Measurements from ENCODE around the gene NRL. TPM values are rescaled to one million over a fixed set of nuclear protein-coding genes. Genes with fewer than 3 reads are reported as not detected.
"Not testable (repeated sequence)": the region's sequence is repeated elsewhere in the genome, so short reads cannot be mapped to it uniquely, and the experiment has no call there.

The NRL gene
- total RNA-seq, 1 donor from 2014 or later: 2.7 TPM

DNA sequence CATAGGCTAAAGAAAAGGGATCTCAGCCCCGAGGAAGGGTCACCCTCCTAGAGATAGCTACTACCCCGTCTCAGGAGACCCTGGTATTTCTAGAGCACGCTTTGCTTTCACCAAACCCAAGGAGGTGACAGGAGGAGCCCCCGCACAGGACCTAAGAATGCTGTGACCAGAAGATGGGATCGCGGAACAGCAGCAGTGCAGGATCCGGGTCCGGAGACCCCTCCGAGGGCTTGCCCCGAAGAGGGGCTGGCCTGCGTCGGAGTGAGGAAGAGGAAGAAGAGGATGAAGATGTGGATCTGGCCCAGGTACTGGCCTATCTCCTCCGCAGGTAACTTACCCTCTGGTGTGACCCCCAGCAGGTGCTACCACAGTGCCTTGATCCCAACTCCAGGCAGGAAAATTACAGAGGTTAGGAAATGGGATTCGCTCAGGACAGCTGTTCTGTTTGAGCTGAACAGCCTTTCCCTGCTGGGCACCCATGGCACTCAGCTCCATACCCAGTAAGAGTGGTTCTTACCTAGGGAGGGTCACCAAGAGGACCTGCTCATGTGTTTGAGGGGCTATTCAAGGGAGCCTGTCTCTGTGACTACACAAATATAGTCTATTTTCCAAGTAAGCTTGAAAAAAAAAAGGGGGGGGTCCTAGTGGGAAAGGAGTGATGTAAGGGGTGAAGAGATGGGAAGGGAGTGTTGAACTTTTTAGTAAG is 826 bp upstream of the NRL start:
- Mint-ChIP-seq H3K9me3 (no peaks in the 10 kb centered on the region), H3K27ac (peak overlapping the region; percentile 98), H3K27me3 (ENCODE audit: insufficient read depth) (no peaks in the 10 kb centered on the region)

DNA sequence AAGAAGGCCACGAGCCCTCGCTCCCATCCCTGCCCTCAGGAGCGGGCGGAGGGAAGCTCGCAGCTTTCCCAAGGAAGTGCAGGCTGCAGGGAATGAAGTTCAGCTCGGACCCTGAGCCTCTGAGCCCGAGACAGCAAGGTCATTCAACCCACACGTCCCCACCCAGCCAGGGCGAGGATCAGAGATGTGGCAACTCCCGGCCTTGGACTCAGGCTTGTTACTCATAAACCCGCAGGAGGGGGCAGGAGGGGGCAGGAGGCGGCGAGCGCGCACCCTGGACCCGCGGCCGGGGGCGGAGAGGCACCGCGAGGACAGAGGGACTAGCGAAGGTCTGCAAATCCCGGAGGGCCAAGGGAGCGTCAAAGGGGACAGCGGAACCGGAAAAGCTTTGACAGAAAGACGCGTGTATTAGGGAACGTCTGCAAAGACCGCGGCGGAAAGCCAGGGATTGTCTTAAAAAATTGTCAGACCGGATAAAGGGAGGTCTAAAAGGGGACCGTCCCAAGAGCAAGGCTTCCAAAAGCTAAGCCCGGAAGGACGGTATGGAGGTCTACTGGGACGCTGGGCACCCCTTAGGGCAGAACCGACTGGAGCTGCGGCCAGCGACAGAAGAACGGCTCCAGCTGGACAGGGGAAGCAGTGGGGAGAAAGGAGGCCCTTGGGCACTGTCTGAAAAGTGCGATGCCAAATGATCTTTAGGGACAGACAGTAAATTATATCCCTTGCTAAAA is 783 bp downstream of the NRL start:
- Mint-ChIP-seq H3K36me3 (ENCODE audit: low read depth) (peaks cover 26% of the 10 kb centered on the region), H3K4me3 (peak overlapping the region; percentile 99), H3K27me3 (ENCODE audit: insufficient read depth) (no peaks in the 10 kb centered on the region), H3K27ac (peak overlapping the region; percentile 98), H3K9me3 (no peaks in the 10 kb centered on the region), H3K4me1 (ENCODE audit: low read depth) (peaks cover 36% of the 10 kb centered on the region)
- peak; percentile 76 for DNase-seq (ENCODE audit: low spot score)
- intact Hi-C loops (cut with micrococcal nuclease): loop anchor here (1.0 to 10.0 kb wide), 13 partner anchors 20 to 789 kb away; partner anchors contain the start of genes CHMP4A, DHRS4L2, EMC9 and NGDN

More for the DNA sequence above, 826 bp upstream of the NRL start:
- intact Hi-C loops (cut with micrococcal nuclease): loop anchor here (1.0 to 10.0 kb wide), 7 partner anchors 21 to 791 kb away; partner anchors contain the start of genes DHRS1, GMPR2, IPO4 and IRF9
- Mint-ChIP-seq H3K4me1 (ENCODE audit: low read depth) (peaks cover 34% of the 10 kb centered on the region), H3K4me3 (peak overlapping the region; percentile 99), H3K36me3 (ENCODE audit: low read depth) (peaks cover 33% of the 10 kb centered on the region)
- no peak for DNase-seq (ENCODE audit: low spot score)

DNA sequence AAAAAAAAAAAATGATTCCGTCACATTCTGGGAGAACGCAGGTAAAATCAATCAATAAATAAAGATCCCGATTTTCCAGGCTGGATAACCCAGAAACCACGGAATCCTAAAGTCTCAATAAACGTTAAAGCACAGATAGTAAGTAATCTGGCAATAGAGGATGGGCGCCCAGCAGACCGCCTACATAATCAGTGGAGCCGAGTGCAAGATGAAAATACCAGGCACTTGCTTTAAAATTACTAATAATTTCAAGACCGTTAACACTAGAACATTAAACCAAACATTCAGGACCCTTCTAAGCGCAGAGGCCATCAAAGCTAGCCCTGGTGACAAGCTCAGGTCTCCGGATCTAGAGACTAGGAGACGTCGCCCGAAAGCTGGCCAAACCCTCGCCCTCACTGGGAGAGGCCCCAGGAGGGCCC is 1.4 kb downstream of the NRL start:
- Mint-ChIP-seq H3K36me3 (ENCODE audit: low read depth) (peaks cover 22% of the 10 kb centered on the region), H3K27ac (peak overlapping the region; percentile 98), H3K9me3 (no peaks in the 10 kb centered on the region), H3K4me3 (peak overlapping the region; percentile 99), H3K27me3 (ENCODE audit: insufficient read depth) (no peaks in the 10 kb centered on the region), H3K4me1 (ENCODE audit: low read depth) (peaks cover 42% of the 10 kb centered on the region)
- intact Hi-C loops (cut with micrococcal nuclease): loop anchor here (5.0 to 10.0 kb wide), 4 partner anchors 329 to 789 kb away; partner anchors contain the start of genes NGDN, PABPN1, SDR39U1 and THTPA
- no peak for DNase-seq (ENCODE audit: low spot score)

DNA sequence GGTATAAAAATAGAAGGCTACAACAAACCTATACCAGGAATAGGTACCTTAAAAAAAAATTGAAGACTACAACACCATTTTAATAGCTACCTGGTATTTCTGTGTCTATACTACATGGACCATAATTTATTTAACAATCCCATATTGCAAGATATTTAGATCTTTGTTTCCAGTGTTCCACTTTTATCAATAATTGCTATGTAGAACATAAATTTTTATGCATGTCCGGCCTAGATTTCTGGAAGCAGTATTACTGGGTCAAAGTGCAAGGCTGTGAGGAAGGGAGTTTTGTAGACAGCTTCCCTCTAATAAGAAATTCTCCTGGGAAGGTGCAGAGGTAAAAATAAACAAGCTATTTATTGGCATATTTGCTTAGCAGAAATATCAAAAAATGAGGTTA is 4.2 kb downstream of the NRL start:
- Mint-ChIP-seq H3K4me1 (ENCODE audit: low read depth) (peaks cover 35% of the 10 kb centered on the region), H3K9me3 (no peaks in the 10 kb centered on the region), H3K27ac (no peak overlapping the region), H3K4me3 (no peak overlapping the region), H3K36me3 (ENCODE audit: low read depth) (peaks cover 5% of the 10 kb centered on the region), H3K27me3 (ENCODE audit: insufficient read depth) (no peaks in the 10 kb centered on the region)
- intact Hi-C loops (cut with micrococcal nuclease): loop anchor here (5.0 to 10.0 kb wide), 4 partner anchors 332 to 786 kb away; partner anchors contain the start of genes NGDN, PABPN1, SDR39U1 and THTPA
- DNase-seq (ENCODE audit: low spot score): no peak

DNA sequence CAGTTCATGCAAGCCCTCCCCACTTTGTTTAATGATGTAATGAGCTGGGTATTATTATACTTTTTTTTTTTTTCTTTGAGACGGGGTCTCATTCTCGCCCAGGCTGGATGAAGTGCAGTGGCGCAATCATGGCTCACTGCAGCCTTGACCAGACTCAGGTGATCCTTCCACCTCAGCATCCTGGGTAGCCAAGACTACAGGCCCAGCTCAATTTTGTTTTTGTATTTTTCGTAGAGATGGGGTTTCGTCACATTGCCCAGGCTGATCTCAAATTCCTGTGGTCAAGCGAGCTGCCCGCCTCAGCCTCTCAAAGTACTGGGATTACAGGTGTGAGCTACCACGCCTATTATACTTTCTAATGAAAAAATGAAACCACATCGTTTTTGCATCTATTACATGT is 4.7 kb downstream of the NRL start:
- Mint-ChIP-seq H3K4me1 (ENCODE audit: low read depth) (peaks cover 33% of the 10 kb centered on the region), H3K27ac (no peak overlapping the region), H3K4me3 (no peak overlapping the region), H3K36me3 (ENCODE audit: low read depth) (peaks cover 5% of the 10 kb centered on the region), H3K9me3 (no peaks in the 10 kb centered on the region), H3K27me3 (ENCODE audit: insufficient read depth) (no peaks in the 10 kb centered on the region)
- intact Hi-C loops (cut with micrococcal nuclease): loop anchor here (5.0 to 10.0 kb wide), 4 partner anchors 332 to 785 kb away; partner anchors contain the start of genes NGDN, PABPN1, SDR39U1 and THTPA
- no peak for DNase-seq (ENCODE audit: low spot score)

DNA sequence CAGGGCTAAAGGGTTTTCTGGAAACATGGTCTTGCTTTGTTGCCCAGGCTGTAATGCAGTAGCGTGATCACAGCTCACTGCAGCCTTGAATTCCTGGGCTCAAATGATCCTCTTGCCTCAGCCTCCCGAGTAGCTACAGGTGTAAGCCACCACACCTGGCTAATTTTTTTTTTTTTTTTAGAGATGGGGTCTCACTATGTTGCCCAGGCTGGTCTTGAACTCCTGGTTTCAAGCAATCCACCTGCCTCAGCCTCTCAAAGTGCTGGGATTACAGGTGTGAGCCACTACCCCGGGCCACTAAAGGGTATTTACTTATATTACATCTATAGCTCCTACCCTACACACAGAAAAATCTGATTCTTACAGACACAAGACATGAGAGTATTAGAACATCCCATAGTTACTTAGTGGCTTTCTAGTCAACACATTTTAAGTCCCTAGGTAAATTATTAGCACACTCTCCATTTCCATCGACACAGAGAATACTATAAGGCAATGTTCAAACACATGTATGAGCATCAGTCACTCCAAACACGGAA is 6.3 kb downstream of the NRL start:
- H3K36me3 Mint-ChIP-seq (ENCODE audit: low read depth): peaks cover 17% of the 10 kb centered on the region
- peaks cover 34% of the 10 kb centered on the region for H3K4me1 Mint-ChIP-seq (ENCODE audit: low read depth)
- H3K4me3 Mint-ChIP-seq: peak overlapping the region; percentile 24
- H3K27ac Mint-ChIP-seq: peak overlapping the region; percentile 95
- peaks cover 4% of the 10 kb centered on the region for H3K9me3 Mint-ChIP-seq
- H3K27me3 Mint-ChIP-seq (ENCODE audit: insufficient read depth): no peaks in the 10 kb centered on the region
- intact Hi-C loops (cut with micrococcal nuclease): loop anchor here (1.0 kb wide), 4 partner anchors 18 to 94 kb away; no protein-coding TSS in a partner anchor
- no peak for DNase-seq (ENCODE audit: low spot score)

DNA sequence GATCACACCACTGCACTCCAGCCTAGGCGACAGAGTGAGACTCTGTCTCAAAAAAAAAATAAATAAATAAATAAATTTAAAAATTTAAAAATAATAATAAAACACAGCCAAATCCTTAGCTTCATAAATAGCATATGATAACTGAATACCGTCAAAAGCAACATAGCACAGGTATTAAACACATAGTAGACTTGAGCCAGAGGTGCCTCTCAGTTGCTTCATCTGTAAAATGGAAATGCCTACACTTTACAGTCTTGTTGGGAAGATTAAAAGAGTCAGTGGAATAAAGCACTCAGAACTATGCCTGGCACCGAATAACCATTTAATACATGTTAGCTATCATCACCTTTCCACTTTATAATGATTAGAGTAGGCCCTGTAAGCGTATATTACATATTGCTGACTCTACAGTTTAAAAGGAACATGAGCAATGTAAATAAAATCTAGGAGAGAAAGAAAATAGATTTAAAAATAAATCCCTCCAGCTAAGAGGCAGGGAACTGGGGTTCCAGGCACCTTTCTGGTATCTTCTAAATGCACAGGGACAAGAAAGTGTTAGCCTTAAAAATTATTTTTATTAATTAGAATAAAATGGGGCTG is 8.0 kb downstream of the NRL start:
- intact Hi-C loops (cut with micrococcal nuclease): no loop called here
- H3K27ac Mint-ChIP-seq: no peak overlapping the region
- H3K36me3 Mint-ChIP-seq (ENCODE audit: low read depth): peaks cover 22% of the 10 kb centered on the region
- H3K27me3 Mint-ChIP-seq (ENCODE audit: insufficient read depth): no peaks in the 10 kb centered on the region
- peaks cover 32% of the 10 kb centered on the region for H3K4me1 Mint-ChIP-seq (ENCODE audit: low read depth)
- DNase-seq (ENCODE audit: low spot score): no peak
- H3K9me3 Mint-ChIP-seq: peaks cover 4% of the 10 kb centered on the region
- H3K4me3 Mint-ChIP-seq: no peak overlapping the region

DNA sequence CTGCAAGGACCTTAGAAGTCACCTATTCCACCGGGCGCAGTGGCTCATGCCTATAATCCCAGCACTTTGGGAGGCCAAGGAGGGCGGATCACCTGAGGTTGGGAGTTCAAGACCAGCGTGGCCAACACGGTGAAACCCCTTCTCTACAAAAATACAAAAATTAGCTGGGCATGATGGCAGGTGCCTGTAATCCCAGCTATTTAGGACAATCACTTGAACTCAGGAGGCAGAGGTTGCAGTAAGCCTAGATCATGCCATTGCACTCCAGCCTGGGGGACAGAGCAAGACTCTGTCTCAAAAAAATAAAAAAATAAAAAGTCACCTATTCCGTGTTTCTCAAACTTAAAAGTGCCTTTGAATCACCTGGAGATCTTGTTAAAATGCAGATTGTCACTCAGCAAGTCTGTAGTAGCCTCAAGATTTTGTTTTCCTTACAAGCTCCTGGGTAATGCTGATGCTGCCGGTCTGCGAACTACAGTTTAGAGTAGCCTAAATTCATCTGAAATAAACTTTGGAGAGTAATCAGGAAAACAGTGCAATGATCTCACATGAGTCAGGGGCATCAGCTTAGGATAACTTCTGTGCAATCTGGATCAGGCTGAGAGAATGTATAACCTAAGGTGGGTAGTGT is 9.0 kb downstream of the NRL start:
- peaks cover 30% of the 10 kb centered on the region for H3K36me3 Mint-ChIP-seq (ENCODE audit: low read depth)
- DNase-seq (ENCODE audit: low spot score); H3K4me3 Mint-ChIP-seq; H3K9me3 Mint-ChIP-seq; H3K27me3 Mint-ChIP-seq (ENCODE audit: insufficient read depth); intact Hi-C loops (cut with micrococcal nuclease): not testable (repeated sequence)
- H3K27ac Mint-ChIP-seq: peak overlapping the region; percentile 15
- peaks cover 32% of the 10 kb centered on the region for H3K4me1 Mint-ChIP-seq (ENCODE audit: low read depth)

DNA sequence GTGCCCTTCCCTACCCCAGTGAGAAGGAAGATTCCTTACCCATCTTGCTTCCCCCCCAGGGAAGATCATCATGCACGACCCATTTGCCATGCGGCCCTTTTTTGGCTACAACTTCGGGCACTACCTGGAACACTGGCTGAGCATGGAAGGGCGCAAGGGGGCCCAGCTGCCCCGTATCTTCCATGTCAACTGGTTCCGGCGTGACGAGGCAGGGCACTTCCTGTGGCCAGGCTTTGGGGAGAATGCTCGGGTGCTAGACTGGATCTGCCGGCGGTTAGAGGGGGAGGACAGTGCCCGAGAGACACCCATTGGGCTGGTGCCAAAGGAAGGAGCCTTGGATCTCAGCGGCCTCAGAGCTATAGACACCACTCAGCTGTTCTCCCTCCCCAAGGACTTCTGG is 11.3 kb downstream of the NRL start:
- H3K9me3 Mint-ChIP-seq: peaks cover 4% of the 10 kb centered on the region
- no peaks in the 10 kb centered on the region for H3K27me3 Mint-ChIP-seq (ENCODE audit: insufficient read depth)
- H3K36me3 Mint-ChIP-seq (ENCODE audit: low read depth): peaks cover 42% of the 10 kb centered on the region
- intact Hi-C loops (cut with micrococcal nuclease): no loop called here
- no peak overlapping the region for H3K27ac Mint-ChIP-seq
- H3K4me1 Mint-ChIP-seq (ENCODE audit: low read depth): peaks cover 24% of the 10 kb centered on the region
- H3K4me3 Mint-ChIP-seq: no peak overlapping the region
- DNase-seq (ENCODE audit: low spot score): no peak

DNA sequence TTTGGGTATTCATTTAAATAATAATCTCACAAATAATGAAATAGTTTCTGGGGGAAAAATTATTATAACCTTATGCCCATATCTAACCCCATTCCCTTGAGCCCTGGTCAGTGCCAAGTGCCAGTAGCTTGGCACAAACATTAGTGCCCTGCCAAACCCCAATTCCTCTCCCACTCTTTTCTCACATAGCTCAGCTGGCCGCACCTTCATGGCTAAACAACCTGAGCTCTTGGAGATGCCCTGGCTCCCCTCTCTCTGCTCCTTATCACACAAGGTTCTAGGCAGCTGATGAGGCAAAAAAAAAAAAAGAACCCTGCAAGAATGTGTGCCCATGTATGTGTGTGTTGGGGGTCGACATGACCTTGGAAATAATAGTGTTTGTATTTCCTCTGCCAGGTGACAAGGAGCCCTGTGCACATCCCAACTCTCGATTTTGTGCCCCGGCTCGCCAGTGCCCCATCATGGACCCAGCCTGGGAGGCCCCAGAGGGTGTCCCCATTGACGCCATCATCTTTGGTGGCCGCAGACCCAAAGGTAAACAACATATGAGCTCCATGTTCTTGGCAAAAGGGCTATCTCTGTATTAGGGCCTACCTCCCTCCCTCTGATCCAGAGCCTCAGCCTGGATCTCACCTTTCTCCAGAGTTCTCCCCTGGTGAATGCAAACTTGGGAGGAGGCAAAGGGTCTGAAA is 12.2 kb downstream of the NRL start:
- intact Hi-C loops (cut with micrococcal nuclease): no loop called here

DNA sequence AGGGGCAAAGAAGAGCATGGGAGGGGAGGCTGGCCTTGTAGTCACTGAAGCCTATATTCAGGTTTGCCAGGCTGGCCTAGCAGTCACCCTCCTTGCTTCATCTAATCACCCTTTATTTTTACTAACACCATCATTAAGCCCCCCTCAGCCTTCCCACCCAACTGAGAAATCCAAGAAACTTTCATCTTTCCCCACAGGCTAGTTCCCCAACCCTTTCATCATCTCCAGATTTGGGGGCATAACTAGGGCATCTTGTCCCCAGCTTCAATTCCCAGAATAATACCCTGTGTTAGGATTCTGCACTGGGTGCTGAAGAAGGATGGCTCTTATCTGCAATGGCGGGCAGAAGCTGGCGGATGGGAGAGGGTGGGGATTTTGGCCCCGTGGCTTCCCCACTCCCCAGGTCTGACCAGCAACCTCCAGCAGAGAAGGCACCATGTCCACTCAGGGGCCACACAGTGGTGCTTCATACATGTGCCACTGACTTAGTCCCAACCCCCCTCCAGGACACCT is 13.7 kb downstream of the NRL start:
- H3K4me1 Mint-ChIP-seq (ENCODE audit: low read depth): peaks cover 17% of the 10 kb centered on the region
- peaks cover 4% of the 10 kb centered on the region for H3K9me3 Mint-ChIP-seq
- intact Hi-C loops (cut with micrococcal nuclease): no loop called here
- H3K27me3 Mint-ChIP-seq (ENCODE audit: insufficient read depth): no peaks in the 10 kb centered on the region
- no peak overlapping the region for H3K27ac Mint-ChIP-seq
- H3K4me3 Mint-ChIP-seq: no peak overlapping the region
- DNase-seq (ENCODE audit: low spot score): no peak
- H3K36me3 Mint-ChIP-seq (ENCODE audit: low read depth): peaks cover 53% of the 10 kb centered on the region

More for the DNA sequence above, 12.2 kb downstream of the NRL start:
- no peak for DNase-seq (ENCODE audit: low spot score)
- peaks cover 15% of the 10 kb centered on the region for H3K4me1 Mint-ChIP-seq (ENCODE audit: low read depth)
- H3K4me3 Mint-ChIP-seq: no peak overlapping the region
- H3K27ac Mint-ChIP-seq: no peak overlapping the region
- H3K36me3 Mint-ChIP-seq (ENCODE audit: low read depth): peaks cover 45% of the 10 kb centered on the region
- peaks cover 4% of the 10 kb centered on the region for H3K9me3 Mint-ChIP-seq
- no peaks in the 10 kb centered on the region for H3K27me3 Mint-ChIP-seq (ENCODE audit: insufficient read depth)

Data from activated T-helper 1 cell treated with anti-CD3 and anti-CD28 coated beads, Interleukin-12 subunit alpha, Interleukin-12 subunit beta, Interleukin-2, Interleukin-4 antibody, amounts not matched to agents 30 ng/mL and 10 ng/mL and 1 ng/mL, durations not matched to agents 14 hours and 24 hours and 36 hours (primary cell).